SHP77 (cell line): Measurements from ENCODE around the gene CYTH1.

Experiments used
- DNase-seq, 2 experiments: peaks; one replicate each; lab custom pipeline; 2025; lab: John Stamatoyannopoulos, UW

CYTH1 gene

DNA sequence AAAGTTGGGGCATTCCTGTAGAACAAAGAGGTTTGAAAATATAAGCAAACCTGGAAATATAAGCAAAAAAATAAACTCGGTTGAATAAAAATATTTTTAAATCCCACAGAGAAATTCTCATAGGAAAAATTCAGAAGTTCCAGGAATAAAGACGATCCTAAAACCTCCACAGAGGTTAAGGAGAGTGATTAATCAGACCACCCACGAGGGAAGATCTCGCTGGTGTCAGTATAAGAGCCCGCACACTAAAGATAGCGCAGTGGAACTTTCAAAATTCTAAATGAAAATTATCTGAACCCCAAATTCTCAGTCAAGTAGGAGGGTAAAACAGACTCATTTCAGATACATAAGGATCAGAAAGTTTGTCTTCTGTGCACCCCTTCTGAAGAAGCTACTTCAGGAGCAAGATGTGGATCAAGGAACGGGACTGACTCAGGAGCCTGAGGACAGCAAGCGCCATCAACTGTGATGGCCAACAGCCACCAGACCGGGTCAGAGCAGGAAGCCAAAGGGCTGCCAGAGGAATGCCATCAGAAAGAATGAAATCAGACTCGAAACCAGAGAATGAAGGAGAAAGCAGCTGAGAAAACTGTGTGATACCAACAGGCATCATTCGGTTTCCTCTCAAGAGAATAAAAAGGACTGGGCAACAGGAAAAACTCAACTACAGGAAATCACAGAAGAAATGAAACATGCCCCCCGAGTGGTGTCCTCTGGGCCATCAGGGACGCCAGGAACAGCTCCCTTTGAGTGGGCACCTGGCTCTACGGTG lies 66.9 kb downstream of the CYTH1 start:
- DNase-seq: no peak

GRCh38 chr17:78714534-78714933 lies 67.5 kb downstream of the CYTH1 start:
- DNase-seq: no peak

GRCh38 chr17:78712043-78712442 lies 70.0 kb downstream of the CYTH1 start:
- DNase-seq: no peak

GRCh38 chr17:78710607-78711006 lies 71.5 kb downstream of the CYTH1 start:
- DNase-seq: no peak

DNA sequence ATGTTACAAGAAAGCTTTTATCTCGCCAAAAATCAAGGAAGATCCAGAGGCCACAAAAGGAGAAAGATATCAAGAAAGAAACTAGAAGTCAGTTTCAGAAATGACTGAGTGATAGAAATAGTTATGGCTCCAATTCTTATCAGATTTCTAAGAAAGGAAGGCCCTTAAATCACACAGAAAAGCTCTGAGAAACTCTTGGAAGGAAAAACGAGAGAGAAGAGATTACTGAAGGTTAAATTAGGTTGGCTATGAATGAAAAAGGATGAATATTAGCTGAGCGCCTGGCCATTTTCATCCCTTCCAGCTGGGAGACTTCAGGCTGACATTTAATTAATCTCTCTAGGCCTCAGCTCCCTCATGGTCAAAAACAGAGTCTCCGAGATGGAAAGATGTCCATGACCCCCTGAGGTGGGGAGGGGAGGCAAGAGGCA lies 72.3 kb downstream of the CYTH1 start:
- DNase-seq: no peak

DNA sequence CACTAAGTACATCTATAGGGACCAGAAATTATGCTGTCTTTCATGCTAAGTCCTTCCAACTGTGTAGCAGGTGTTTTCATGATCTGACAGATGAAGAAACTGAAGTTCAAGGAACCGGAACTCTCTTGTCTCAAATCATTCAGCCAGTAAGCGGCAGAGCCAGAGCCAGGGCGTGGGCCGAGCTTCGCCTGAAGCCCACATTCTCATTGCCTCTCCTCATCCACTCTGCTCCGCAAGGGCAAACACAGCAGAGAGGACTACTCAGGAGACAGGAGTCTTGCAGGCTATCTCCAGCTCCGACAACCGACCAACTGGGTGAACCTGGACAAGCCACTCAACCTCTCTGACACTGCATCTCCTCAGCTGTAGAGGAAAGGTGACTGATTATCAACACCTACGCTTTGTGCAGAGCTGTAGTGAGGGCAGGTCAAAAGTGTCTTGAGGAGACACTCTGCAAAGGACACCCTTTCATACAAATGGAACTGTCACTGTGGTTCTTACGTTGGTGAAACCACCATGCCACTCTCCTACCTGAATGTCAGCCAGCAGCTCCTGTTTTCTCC lies 72.9 kb downstream of the CYTH1 start:
- DNase-seq: no peak

DNA sequence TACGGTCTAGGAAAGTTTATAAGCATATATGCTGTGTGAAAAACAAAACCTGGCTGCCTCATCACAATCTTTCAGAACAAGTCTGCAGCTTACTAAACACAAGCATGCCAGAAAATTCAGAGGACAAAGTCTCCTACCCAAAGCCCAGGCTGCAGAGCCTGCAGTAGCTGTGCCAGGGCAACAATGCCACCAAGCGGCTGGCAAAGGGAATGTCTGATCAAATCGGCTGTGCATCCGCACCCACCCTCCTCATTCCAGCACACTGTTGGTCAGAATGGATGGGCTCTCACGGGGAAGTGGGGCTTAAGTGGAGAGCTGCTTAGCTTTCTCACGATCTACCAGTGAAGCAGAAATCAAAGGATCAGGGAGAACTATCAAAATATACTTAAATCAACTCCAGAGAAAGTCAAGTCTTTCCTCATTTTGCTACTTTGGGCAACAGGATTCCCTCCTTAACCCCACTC lies 73.5 kb downstream of the CYTH1 start:
- DNase-seq: peak; percentile 66 to 80

GRCh38 chr17:78707923-78708322 lies 74.2 kb downstream of the CYTH1 start:
- no peak for DNase-seq

DNA sequence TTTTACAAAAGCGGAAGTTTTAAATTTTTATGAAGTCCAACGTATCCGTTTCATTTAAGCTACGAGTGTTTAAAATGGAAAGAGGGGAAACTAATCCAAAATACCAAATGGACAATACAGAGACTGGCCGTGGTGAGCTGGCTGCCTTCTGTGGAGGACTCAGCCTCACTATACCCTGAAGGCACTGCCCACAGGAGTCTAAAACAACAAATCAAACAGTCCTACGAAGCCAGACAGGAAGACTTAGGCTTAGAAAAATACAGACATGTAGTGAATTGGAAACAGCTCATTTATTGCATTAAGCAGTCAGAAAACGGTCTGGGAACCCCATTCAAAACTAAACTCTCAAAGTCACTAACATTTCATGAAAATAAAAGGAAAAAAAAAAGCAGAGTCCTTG lies 75.1 kb downstream of the CYTH1 start:
- DNase-seq: no peak

GRCh38 chr17:78706271-78706915 lies 75.7 kb downstream of the CYTH1 start:
- DNase-seq: no peak

GRCh38 chr17:78705071-78705470 lies 77.0 kb downstream of the CYTH1 start:
- DNase-seq: no peak

GRCh38 chr17:78704594-78704993 lies 77.5 kb downstream of the CYTH1 start:
- no peak for DNase-seq

- no peak for DNase-seq
These were observed 84.3 kb downstream of the CYTH1 start for GRCh38 chr17:78697554-78698343.

- no peak for DNase-seq
These were observed 85.0 kb downstream of the CYTH1 start for GRCh38 chr17:78697122-78697521.

DNA sequence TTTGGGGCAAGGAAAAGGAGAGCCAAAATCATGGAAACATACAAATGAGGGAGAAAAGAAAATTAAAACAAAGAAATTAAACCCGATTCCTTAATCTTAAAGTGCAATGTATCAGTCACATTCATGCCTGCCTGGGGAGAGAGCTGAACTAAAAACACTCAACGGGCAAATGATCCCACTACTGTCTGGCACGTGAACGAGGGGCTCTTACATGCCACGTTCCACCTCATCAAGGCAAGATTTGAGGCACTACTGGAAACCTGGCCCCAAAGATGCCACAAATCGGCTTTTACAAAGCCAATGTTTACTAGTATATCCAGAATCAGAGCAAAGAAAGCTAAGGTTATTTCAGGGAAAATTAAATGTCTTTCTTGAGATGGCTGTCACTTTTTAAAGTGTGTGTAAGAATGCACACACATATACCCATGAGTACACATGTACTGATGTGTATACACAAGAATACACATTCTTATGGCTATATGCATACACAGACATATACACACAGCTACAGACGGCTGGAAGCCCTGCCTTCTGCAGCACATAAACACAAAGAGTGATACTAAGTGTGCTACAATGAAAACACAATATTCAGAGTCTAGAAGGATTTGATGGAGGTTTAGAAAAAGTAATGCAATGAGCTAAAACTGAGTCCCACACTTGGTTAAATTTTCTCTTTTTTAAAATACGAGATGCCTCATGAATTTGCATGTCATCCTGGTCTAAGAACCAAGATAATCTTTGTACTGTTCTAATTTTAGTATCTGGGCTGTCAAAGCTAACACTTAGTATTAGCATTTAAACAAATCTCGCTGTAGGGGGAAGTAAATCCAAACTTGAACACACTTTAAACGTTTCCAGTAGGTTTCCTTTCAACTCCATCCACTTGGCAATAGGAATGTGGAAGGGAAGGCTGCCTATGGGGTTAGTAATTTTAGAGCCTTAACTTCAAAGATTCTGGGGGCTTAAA lies 85.8 kb downstream of the CYTH1 start:
- DNase-seq: no peak

- no peak for DNase-seq
These were observed 87.1 kb downstream of the CYTH1 start for GRCh38 chr17:78694805-78695531.

DNA sequence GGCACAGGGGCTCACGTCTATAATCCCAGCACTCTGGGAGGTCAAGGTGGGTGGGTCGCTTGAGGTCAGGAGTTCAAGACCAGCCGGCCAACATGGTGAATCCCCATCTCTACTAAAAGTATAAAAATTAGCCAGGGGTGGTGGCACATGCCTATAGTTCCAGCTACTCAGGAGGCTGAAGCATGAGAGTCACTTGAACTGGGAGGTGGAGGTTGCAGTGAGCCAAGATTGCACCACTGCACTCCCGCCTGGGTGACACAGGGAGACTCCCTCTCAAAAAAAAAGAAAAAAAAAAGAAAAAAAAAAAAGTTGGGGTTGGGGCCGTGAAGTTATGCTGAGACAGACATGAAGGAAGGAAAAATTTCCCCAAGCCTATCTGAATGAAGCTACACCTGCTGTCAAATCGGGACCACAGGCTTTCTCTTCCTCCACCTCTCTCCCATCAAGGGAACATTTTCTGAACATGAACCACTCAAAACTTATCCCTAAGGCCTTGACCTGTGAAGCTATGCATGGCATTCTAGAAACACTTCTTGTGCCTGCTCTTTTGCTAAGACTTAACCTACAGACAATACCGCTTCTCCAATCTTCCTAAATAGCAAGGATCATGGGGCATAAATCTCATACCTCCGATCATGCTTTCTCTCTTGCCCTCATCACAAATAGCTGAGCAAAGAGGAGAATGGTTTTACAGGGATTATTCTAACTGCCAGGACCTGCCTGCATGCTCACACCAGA lies 88.6 kb downstream of the CYTH1 start:
- no peak for DNase-seq

- DNase-seq: no peak
These were observed 89.5 kb downstream of the CYTH1 start for GRCh38 chr17:78692460-78693010.

DNA sequence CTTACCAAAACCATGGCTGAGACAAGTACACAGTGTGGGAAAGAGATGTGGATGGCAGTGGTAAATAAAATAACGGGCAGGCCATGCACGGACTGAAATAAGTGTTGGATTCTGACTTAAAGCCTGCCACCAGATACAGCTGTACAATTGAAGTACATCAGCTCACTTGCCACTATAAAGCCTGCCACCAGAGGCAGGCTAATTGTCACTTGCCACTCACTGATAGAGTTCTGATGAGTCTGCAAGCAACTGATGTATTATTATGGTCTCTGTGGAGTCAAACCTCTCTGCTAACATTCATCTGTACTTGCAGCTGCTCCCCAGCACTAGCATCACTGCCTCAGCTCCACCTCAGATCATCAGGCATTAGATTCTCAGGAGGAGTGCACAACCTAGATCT lies 93.0 kb downstream of the CYTH1 start:
- no peak for DNase-seq

DNA sequence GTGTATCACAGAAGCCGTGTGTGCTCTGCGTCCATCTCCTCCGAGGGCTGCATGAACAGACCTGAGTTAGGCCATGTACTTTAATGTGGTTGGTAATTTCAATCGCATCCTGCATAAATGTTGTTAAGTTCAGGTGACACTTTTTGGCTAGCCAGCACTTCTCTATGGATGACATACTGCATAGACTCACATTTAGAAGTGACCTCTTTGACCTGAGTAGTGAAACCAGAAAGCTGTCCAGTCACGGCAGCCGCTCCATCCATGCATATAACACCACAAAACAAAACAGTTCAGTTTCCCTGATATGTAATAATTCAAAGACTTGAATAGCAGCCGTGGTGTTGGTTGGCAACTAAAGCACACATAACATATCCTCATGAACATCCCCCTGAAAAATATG lies 94.1 kb downstream of the CYTH1 start:
- no peak for DNase-seq
